GM12874 (cell line): ENCODE measurements around the gene RASL11A.
A peak's percentile ranks its signal among the peaks of the same experiment; 100 is the strongest.

Experiments
- CTCF ChIP-seq: IDR thresholded peaks from 2 replicates; pipeline ENCODE4 v1.5.1; 2011; ENCODE audit warnings: low read depth, mild to moderate bottlenecking, control low read depth, low read length, moderate library complexity; ENCODE audit not compliant: insufficient read depth

Gene RASL11A

GRCh38 chr13:27270594-27271520 is at the start of gene RASL11A:
TSS of gene RASL11A (plus strand) at chr13:27270830. CDS start at chr13:27270945, 115 bp downstream.
- peak; percentile 94 for TF ChIP-seq CTCF

- TF ChIP-seq CTCF: no peak
Measured at GRCh38 chr13:27226991-27227390, 43.6 kb upstream of the RASL11A start.

GRCh38 chr13:27228131-27228530 is 42.5 kb upstream of the RASL11A start:
- no peak for TF ChIP-seq CTCF

- TF ChIP-seq CTCF: no peak
Measured at GRCh38 chr13:27229642-27230041, 41.0 kb upstream of the RASL11A start.

- no peak for TF ChIP-seq CTCF
Measured at GRCh38 chr13:27233964-27234363, 36.7 kb upstream of the RASL11A start.

- no peak for TF ChIP-seq CTCF
Measured at GRCh38 chr13:27236478-27236877, 34.2 kb upstream of the RASL11A start.

- TF ChIP-seq CTCF: no peak
Measured at GRCh38 chr13:27242702-27243101, 27.9 kb upstream of the RASL11A start.
